Skeletal muscle tissue (tissue), 4 donors: ENCODE results near the gene ADGRB2. TPM values are rescaled to one million over a fixed set of nuclear protein-coding genes. Genes with fewer than 3 reads are reported as not detected.

Source experiments
- H3K27ac ChIP-seq: one replicate; pipeline ENCODE4 v1.7.0; 2013; ENCODE audit warnings: mild to moderate bottlenecking, low read depth, low read length, inconsistent platforms
- H3K27me3 ChIP-seq, 3 donors: one replicate each; pipeline ENCODE4 v1.7.0; 2013; ENCODE audit warnings: low read length in 3 of 3; ENCODE audit not compliant: control insufficient read depth in 3 of 3, insufficient read depth in 3 of 3
- H3K36me3 ChIP-seq, 3 donors: one replicate each; pipeline ENCODE4 v1.7.0; 2013; ENCODE audit warnings: low read length in 3 of 3; ENCODE audit not compliant: control insufficient read depth in 3 of 3, insufficient read depth in 3 of 3
- H3K4me1 ChIP-seq, 3 donors: one replicate each; pipeline ENCODE4 v1.7.0; 2013; ENCODE audit warnings: low read length in 3 of 3, mild to moderate bottlenecking in 3 of 3; ENCODE audit not compliant: control insufficient read depth in 3 of 3, insufficient read depth in 3 of 3
- H3K4me3 ChIP-seq, 3 donors: one replicate each; pipeline ENCODE4 v1.7.0; 2013; ENCODE audit warnings: low read length in 3 of 3
- H3K9ac ChIP-seq, 3 donors: one replicate each; pipeline ENCODE4 v1.7.0; 2013; ENCODE audit warnings: low read length in 3 of 3, mild to moderate bottlenecking in 3 of 3, moderate library complexity in 2 of 3, low read depth in 1 of 3
- H3K9me3 ChIP-seq, 3 donors: one replicate each; pipeline ENCODE4 v1.7.0; 2013; ENCODE audit warnings: low read length in 3 of 3; ENCODE audit not compliant: control insufficient read depth in 3 of 3
- total RNA-seq: library from RNA; depleted of rRNA; stranded (reverse); fragments of >200 nt; gene quantifications from one replicate; pipeline ENCODE4 v1.2.3, GENCODE V29; 2014
- donor health status: Osteomylitis.

ADGRB2 gene
- total RNA-seq, 1 donor from 2014 or later = 6.3 TPM

DNA sequence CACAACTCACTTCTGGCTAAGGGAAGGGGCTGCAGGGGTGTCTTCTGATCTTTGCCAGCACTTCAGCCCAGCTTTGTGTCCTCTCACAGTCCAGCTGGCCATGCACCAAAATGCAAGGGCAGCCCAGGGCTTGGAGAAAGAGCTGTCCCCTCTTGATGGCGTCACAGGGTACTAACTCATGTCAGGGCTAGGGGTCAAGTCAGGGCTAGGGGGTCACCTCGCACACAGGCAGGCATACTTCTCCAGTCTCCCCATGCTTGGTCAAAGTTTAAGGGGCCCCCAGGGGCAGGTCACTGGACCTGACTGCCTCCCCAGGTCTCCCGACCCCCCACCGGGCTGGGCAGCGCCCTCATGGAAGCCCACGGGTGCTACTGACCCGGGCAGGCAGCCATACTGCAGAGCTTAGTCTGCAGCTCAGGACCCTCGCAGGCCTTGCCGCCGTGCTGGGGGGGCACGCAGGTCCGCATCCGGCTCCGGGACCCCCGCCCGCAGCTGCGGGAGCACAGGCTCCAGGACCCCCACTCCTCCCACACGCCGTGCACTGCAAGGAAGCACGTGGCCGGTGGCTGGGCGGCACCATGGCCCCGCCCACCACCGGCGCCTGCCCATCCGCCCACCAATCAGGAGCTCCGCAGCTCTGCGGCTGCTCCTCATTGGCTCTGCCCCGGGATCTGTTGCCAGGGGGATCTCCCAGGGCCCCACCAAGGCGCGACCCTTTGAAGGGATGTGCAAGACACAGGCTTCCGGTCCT is 21.5 kb downstream of the ADGRB2 start:
- Histone ChIP-seq H3K27me3 (no peaks in the 10 kb centered on the region), H3K9ac (no peak overlapping the region), H3K36me3 (no peaks in the 10 kb centered on the region), H3K4me1 (peaks cover 0 to 7% (median 0%) of the 10 kb centered on the region in 3 donors), H3K4me3 (no peak overlapping the region), H3K9me3 (no peaks in the 10 kb centered on the region), H3K27ac (no peak overlapping the region)

GRCh38 chr1:31739346-31739745 is 24.8 kb downstream of the ADGRB2 start:
- Histone ChIP-seq H3K27me3 (no peaks in the 10 kb centered on the region), H3K36me3 (no peaks in the 10 kb centered on the region), H3K9ac (no peak overlapping the region), H3K4me1 (no peaks in the 10 kb centered on the region), H3K9me3 (no peaks in the 10 kb centered on the region), H3K27ac (no peak overlapping the region), H3K4me3 (no peak overlapping the region)

DNA sequence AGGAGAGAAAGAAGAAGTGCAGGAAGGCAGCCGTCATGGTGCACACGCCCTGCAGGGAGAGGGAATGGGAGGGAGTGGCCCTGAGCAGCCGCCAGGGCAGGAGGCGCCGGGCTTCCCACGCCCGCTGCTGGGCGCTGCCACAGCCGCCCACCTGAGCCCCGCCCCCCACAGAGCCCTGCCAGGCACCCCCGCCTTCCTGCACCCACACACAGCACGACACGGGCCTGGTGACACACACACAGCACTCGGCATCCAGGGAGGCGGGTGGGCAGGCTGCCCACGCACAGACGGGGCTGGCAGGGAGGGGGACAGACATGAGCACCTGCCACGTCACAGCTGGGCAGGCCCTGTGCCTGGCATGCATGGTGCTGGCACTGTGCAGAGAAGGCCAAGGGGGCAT is 27.5 kb downstream of the ADGRB2 start:
- Histone ChIP-seq H3K9ac (no peak overlapping the region), H3K4me3 (no peak overlapping the region), H3K9me3 (no peaks in the 10 kb centered on the region), H3K4me1 (no peaks in the 10 kb centered on the region), H3K27ac (no peak overlapping the region), H3K36me3 (no peaks in the 10 kb centered on the region), H3K27me3 (no peaks in the 10 kb centered on the region)

DNA sequence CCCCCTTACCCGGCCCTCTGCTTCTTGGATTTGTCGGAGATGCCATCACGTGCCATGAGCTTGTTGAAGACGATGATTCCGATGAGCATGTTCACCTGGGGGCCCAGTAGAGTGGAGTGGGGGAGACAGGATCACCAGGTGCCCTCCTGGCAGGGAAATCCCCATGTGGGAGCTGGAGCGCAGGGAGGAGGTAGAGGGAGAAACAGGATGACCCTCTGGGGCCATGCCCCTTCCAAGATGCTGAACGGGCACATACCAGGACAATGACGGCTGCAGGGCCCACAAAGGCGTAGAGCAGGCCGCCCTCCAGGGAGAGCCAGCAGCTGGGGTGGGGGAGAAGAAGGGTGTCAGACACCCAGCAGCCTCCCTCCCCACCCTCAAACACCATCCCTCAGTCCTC is 28.6 kb downstream of the ADGRB2 start:
- Histone ChIP-seq H3K36me3 (no peaks in the 10 kb centered on the region), H3K9me3 (no peaks in the 10 kb centered on the region)

DNA sequence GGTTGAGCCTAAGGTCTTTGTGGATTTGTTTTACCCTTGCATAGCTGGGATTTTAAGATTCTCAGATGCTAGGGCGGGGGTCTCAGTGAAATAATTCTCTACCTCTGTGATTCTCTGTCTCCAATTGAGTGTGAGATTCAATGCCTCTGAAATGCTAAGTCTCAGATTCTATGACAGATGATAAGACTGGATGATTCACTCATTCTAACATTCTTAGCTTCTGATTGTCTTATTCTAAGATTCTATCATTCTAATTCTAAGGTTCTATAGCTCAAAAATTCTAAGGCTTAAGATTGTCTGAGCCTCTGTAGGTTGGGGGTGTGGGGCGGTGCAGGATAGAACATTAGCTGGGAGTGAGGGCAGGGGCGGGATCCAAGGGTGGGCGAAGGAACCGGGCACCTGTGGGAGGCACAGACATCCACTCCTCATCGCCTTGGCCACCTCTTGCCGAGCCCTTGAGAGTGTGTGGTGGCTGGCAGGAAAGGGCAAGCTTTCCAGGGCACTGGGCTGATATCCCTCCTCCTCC is 29.5 kb downstream of the ADGRB2 start:
- Histone ChIP-seq H3K9ac (no peak overlapping the region), H3K4me3 (no peak overlapping the region), H3K27ac (no peak overlapping the region), H3K27me3 (no peaks in the 10 kb centered on the region), H3K4me1 (no peaks in the 10 kb centered on the region), H3K36me3 (no peaks in the 10 kb centered on the region), H3K9me3 (no peaks in the 10 kb centered on the region)

More for the DNA sequence above, 28.6 kb downstream of the ADGRB2 start:
- Histone ChIP-seq H3K4me3 (no peak overlapping the region), H3K27me3 (no peaks in the 10 kb centered on the region), H3K27ac (no peak overlapping the region), H3K9ac (no peak overlapping the region), H3K4me1 (no peaks in the 10 kb centered on the region)

DNA sequence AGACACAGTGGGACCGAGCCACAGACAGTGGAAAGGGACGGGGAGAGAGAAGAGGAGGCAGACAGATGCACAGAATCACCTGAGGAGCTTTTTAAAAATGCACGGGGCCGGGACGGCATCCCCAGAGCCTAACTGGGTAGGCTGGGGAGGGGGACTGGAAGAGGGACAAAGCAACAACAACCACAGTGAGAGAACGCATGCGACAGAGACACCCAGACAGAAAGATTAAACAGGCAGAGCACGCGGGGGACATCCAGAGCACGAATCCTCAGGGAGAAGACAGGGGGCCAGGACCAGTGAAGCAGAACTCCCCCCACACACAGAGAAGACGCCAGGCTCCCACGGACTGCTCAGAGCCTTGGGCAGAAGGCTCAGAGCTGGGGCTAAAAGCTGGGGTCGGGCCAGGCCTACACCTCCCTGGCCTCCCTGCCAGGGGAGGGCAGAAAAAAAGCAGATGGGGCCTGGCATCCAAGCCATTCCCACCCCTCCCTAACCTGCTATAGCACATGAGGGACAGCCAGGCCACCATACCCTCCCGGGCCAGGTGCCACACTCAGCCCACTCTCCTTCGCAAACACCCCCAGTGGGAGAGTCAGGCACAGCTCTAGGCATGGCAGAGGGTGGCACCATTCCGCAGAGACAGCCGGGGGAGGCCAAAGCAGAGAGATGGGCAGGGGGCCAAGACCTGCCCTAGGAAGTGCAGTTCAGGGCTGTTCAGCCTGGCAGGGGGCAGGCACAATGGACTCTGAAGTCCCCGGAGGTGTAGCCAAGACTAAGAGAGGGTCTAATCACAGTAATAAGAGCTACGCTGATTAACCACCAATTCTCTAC is 30.5 kb downstream of the ADGRB2 start:
- Histone ChIP-seq H3K27me3 (no peaks in the 10 kb centered on the region), H3K9me3 (no peaks in the 10 kb centered on the region), H3K4me3 (no peak overlapping the region), H3K4me1 (no peaks in the 10 kb centered on the region), H3K9ac (no peak overlapping the region), H3K36me3 (no peaks in the 10 kb centered on the region), H3K27ac (no peak overlapping the region)

GRCh38 chr1:31732751-31733289 is 31.3 kb downstream of the ADGRB2 start:
- Histone ChIP-seq H3K9me3 (no peaks in the 10 kb centered on the region), H3K4me1 (no peaks in the 10 kb centered on the region), H3K27ac (no peak overlapping the region), H3K27me3 (no peaks in the 10 kb centered on the region), H3K9ac (no peak overlapping the region), H3K4me3 (no peak overlapping the region), H3K36me3 (no peaks in the 10 kb centered on the region)

DNA sequence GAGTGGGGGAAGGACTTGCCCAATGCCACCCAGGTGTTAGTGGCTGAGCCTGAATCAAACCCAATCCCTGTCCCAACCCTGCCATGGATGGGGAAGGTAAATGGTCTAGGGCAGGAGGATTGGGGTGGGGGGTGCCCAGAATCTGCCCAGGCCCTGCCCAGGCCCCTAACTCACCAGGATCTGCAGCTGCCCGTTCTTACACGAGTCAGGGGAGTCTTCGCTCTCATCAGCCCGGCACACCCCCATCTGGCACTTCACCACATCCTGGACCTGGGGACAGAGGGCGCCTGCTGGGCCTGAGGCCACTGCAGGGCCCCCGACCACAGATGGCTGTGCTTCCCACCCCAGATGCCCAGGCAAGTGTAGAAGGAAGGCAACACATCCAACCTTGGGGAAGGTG is 31.8 kb downstream of the ADGRB2 start:
- Histone ChIP-seq H3K27ac (no peak overlapping the region), H3K9me3 (no peaks in the 10 kb centered on the region), H3K9ac (no peak overlapping the region), H3K36me3 (no peaks in the 10 kb centered on the region), H3K27me3 (no peaks in the 10 kb centered on the region), H3K4me3 (no peak overlapping the region), H3K4me1 (no peaks in the 10 kb centered on the region)

DNA sequence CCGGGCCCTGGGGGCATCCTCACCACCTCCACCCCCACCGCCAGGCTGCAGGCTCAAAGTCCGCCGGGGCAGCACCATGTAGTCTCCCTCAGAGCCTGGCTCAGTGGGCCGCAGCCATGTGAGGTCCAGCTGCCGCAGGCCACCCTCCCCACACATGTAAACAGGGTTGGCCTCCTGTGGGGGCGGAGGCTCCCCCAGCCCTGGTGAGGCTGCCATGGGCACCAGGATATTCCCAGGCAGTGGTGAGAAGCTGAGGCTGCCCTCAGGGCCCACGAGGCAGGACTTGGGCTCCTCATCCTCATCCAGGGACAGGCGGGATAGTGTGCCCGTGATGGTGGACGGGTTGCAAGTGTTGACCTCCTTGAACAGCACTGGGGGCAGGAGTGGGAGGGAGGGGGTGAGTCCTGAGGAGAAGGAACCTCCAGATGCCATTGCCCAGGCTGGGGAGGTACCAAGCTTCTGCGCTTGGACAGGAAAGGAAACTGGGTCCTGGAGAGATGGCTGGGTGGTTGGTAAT is 33.0 kb downstream of the ADGRB2 start:
- Histone ChIP-seq H3K9me3 (no peaks in the 10 kb centered on the region), H3K27ac (no peak overlapping the region), H3K9ac (no peak overlapping the region), H3K36me3 (no peaks in the 10 kb centered on the region), H3K4me1 (no peaks in the 10 kb centered on the region), H3K4me3 (no peak overlapping the region), H3K27me3 (no peaks in the 10 kb centered on the region)
